HG03558 (cell line): ENCODE results near the gene ETFB.
"Not testable (repeated sequence)": the region's sequence is repeated elsewhere in the genome, so short reads cannot be mapped to it uniquely, and the experiment has no call there.

ENCODE experiments used
- ATAC-seq: cut with Tn5 transposase; IDR thresholded peaks from one replicate; pipeline ENCODE4 v1.9.1; 2021; ENCODE audit warnings: moderate number of reproducible peaks; ENCODE audit not compliant: unreplicated experiment; ENCODE audit errors: extremely low read depth

The ETFB gene

GRCh38 chr19:51365965-51366388, at the start of gene ETFB:
Gene ETFB, minus strand, starts transcription at chr19:51366388. Its CDS starts 62 bp downstream, at chr19:51366326.
- ATAC-seq, result no peak

- no peak for ATAC-seq
Measured at GRCh38 chr19:51415187-51415586, 49.0 kb upstream of the ETFB start.

GRCh38 chr19:51410950-51411748, 45.0 kb upstream of the ETFB start:
- ATAC-seq, result no peak

- ATAC-seq, result no peak
Measured at GRCh38 chr19:51407511-51408131, 41.4 kb upstream of the ETFB start.

- no peak for ATAC-seq
Measured at GRCh38 chr19:51402117-51402516, 35.9 kb upstream of the ETFB start.

- ATAC-seq, result not testable (repeated sequence)
Measured at GRCh38 chr19:51399936-51400335, 33.7 kb upstream of the ETFB start.

- ATAC-seq, result no peak
Measured at GRCh38 chr19:51399231-51399630, 33.0 kb upstream of the ETFB start.

- no peak for ATAC-seq
Measured at GRCh38 chr19:51398096-51398704, 32.0 kb upstream of the ETFB start.

GRCh38 chr19:51397453-51397852, 31.3 kb upstream of the ETFB start:
- not testable (repeated sequence) for ATAC-seq

- ATAC-seq, result no peak
Measured at GRCh38 chr19:51396175-51396574, 30.0 kb upstream of the ETFB start.

GRCh38 chr19:51394050-51394836, 28.1 kb upstream of the ETFB start:
- peak; percentile 68 for ATAC-seq

GRCh38 chr19:51392701-51393100, 26.5 kb upstream of the ETFB start:
- no peak for ATAC-seq

- no peak for ATAC-seq
Measured at GRCh38 chr19:51391073-51391611, 25.0 kb upstream of the ETFB start.

GRCh38 chr19:51389143-51389542, 23.0 kb upstream of the ETFB start:
- no peak for ATAC-seq

GRCh38 chr19:51387924-51388389, 21.8 kb upstream of the ETFB start, which contains the start of gene LIM2:
Gene LIM2, minus strand, starts transcription at chr19:51387974. Its CDS starts 531 bp downstream, at chr19:51387443.
- no peak for ATAC-seq

GRCh38 chr19:51386882-51387520, 20.8 kb upstream of the ETFB start:
- no peak for ATAC-seq

- ATAC-seq, result no peak
Measured at GRCh38 chr19:51382004-51382403, 15.8 kb upstream of the ETFB start.

- ATAC-seq, result no peak
Measured at GRCh38 chr19:51380379-51380778, 14.2 kb upstream of the ETFB start.

- ATAC-seq, result no peak
Measured at GRCh38 chr19:51377422-51377821, 11.2 kb upstream of the ETFB start.
